Ammon's horn (tissue), 1 donor: ENCODE measurements around the gene CTNNA3.

ENCODE experiments used
- DNase-seq: peaks from one replicate; pipeline ENCODE4 v3.0.0-alpha.2; 2016; ENCODE audit warnings: low spot score

Gene CTNNA3

GRCh38 chr10:66869635-66870034, 826.4 kb downstream of the CTNNA3 start:
- no peak for DNase-seq

GRCh38 chr10:66862687-66863258, 833.2 kb downstream of the CTNNA3 start:
- DNase-seq: no peak

GRCh38 chr10:66860376-66860945, 835.5 kb downstream of the CTNNA3 start:
- DNase-seq: no peak

GRCh38 chr10:66852811-66853210, 843.2 kb downstream of the CTNNA3 start:
- no peak for DNase-seq

- no peak for DNase-seq
These were observed 847.1 kb downstream of the CTNNA3 start for GRCh38 chr10:66848856-66849255.

GRCh38 chr10:66844176-66844942, 851.6 kb downstream of the CTNNA3 start:
- no peak for DNase-seq

- no peak for DNase-seq
These were observed 852.6 kb downstream of the CTNNA3 start for GRCh38 chr10:66843396-66843795.

- DNase-seq: no peak
These were observed 853.1 kb downstream of the CTNNA3 start for GRCh38 chr10:66842867-66843266.

GRCh38 chr10:66842371-66842770, 853.6 kb downstream of the CTNNA3 start:
- DNase-seq: no peak

GRCh38 chr10:66838656-66839055, 857.3 kb downstream of the CTNNA3 start:
- DNase-seq: no peak

GRCh38 chr10:66837990-66838389, 858.0 kb downstream of the CTNNA3 start:
- DNase-seq: no peak

- DNase-seq: no peak
These were observed 858.7 kb downstream of the CTNNA3 start for GRCh38 chr10:66837335-66837734.

- DNase-seq: no peak
These were observed 859.2 kb downstream of the CTNNA3 start for GRCh38 chr10:66836771-66837170.

- no peak for DNase-seq
These were observed 859.9 kb downstream of the CTNNA3 start for GRCh38 chr10:66836057-66836456.

GRCh38 chr10:66835400-66835799, 860.6 kb downstream of the CTNNA3 start:
- no peak for DNase-seq

- no peak for DNase-seq
These were observed 861.2 kb downstream of the CTNNA3 start for GRCh38 chr10:66834802-66835201.

- DNase-seq: no peak
These were observed 862.1 kb downstream of the CTNNA3 start for GRCh38 chr10:66833861-66834260.

GRCh38 chr10:66832781-66833422, 863.1 kb downstream of the CTNNA3 start:
- DNase-seq: no peak

GRCh38 chr10:66828957-66829356, 867.0 kb downstream of the CTNNA3 start:
- DNase-seq: no peak

GRCh38 chr10:66827353-66827752, 868.6 kb downstream of the CTNNA3 start:
- no peak for DNase-seq

- no peak for DNase-seq
These were observed 872.7 kb downstream of the CTNNA3 start for GRCh38 chr10:66823301-66823700.

GRCh38 chr10:66822801-66823200, 873.2 kb downstream of the CTNNA3 start:
- DNase-seq: peak; percentile 37

- no peak for DNase-seq
These were observed 876.3 kb downstream of the CTNNA3 start for GRCh38 chr10:66819691-66820090.
